Loucy (cell line): Measurements from ENCODE around the gene PBX1.

ENCODE experiments used
- EZH2phosphoT487 ChIP-seq: fragments of 200-600 bp; IDR thresholded peaks from 2 replicates; pipeline ENCODE4 v1.6.1; 2018; ENCODE audit warnings: antibody characterized with exemption, mild to moderate bottlenecking, moderate library complexity, borderline replicate concordance
- TF ChIP-seq, protein P1 (sequence below): fragments of 200-600 bp; sonication (generic); conservative IDR thresholded peaks from 2 replicates; pipeline ENCODE4 v1.5.1; 2014; ENCODE audit warnings: mild to moderate bottlenecking, antibody characterized with exemption, low read length

DNA sequence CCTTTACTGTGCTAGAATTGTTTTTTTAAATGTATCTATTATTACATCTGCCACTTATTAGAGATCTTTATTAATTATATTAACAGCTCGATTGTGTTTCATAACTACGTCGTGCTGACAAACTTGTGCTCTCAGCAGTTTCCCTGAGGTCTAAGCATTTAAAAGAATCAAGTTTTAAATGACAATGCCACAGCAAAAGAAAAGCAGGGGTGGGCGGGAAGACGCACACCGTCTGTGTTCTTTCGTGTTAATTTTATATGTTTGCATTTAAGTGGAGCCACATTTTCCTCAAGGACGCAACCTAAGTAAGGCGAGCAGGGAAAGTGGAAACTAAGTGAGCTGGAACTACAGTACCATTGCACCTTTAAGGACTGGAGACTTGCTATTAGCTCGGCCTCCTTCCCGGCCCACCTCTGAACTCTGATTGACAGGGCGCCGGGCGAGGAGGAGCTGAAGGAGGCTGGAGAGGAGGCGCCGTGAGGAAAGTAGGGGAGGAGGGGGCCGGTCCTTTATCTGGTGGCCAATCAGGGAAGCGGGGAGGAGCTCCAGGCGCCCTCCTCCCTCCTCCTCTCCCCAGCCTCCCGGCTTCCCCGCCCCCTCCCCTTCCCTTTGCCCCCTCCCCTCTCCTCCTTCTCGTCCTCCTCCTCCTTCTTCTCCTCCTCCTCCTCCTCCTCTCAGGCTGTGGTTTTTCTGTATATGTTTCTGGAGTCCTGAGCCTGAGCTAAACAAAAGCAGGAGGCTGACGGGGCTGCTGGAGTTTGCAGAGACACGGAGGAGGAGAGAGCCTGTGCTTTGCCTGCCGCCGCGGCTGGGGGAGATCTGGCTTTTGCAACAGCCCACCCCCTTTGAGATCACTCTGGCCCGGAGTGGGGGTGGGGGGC lies at the start of gene PBX1:
- no peak for TF ChIP-seq EZH2phosphoT487
- TF ChIP-seq, protein P1, sequence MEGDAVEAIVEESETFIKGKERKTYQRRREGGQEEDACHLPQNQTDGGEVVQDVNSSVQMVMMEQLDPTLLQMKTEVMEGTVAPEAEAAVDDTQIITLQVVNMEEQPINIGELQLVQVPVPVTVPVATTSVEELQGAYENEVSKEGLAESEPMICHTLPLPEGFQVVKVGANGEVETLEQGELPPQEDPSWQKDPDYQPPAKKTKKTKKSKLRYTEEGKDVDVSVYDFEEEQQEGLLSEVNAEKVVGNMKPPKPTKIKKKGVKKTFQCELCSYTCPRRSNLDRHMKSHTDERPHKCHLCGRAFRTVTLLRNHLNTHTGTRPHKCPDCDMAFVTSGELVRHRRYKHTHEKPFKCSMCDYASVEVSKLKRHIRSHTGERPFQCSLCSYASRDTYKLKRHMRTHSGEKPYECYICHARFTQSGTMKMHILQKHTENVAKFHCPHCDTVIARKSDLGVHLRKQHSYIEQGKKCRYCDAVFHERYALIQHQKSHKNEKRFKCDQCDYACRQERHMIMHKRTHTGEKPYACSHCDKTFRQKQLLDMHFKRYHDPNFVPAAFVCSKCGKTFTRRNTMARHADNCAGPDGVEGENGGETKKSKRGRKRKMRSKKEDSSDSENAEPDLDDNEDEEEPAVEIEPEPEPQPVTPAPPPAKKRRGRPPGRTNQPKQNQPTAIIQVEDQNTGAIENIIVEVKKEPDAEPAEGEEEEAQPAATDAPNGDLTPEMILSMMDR: no peak
